ENCODE data around the gene PLEKHH2.

DNA sequence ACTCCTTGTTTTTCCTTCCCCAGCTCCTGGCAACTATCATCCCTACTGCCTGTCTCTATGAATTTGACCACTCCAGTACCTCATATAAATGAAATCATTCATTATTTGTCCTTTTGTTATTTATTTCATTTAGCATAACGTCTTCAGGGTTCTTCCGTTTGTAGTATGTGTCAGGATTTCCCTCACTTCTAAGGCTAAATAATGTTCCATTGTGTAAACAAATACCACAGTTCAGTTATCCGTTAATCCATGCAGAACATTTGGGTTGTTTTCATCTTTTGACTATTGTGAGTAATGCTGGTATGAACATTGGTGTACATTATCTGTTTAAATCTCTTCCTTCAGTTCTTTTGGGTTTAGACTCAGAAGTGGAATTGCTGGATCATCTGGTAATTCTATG, 155.6 kb downstream of the PLEKHH2 start:
- TF ChIP-seq, protein P1, sequence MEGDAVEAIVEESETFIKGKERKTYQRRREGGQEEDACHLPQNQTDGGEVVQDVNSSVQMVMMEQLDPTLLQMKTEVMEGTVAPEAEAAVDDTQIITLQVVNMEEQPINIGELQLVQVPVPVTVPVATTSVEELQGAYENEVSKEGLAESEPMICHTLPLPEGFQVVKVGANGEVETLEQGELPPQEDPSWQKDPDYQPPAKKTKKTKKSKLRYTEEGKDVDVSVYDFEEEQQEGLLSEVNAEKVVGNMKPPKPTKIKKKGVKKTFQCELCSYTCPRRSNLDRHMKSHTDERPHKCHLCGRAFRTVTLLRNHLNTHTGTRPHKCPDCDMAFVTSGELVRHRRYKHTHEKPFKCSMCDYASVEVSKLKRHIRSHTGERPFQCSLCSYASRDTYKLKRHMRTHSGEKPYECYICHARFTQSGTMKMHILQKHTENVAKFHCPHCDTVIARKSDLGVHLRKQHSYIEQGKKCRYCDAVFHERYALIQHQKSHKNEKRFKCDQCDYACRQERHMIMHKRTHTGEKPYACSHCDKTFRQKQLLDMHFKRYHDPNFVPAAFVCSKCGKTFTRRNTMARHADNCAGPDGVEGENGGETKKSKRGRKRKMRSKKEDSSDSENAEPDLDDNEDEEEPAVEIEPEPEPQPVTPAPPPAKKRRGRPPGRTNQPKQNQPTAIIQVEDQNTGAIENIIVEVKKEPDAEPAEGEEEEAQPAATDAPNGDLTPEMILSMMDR (IDR thresholded peaks at IDR 0.05; ENCODE audit: poor library complexity), result no peak
- TF ChIP-seq EZH2 (IDR thresholded peaks at IDR 0.05; ENCODE audit: borderline replicate concordance) (no peak), EZH2phosphoT487 (IDR thresholded peaks at IDR 0.05; ENCODE audit: low read depth, severe bottlenecking, unreplicated experiment) (no peak)

Data from hepatocyte (in vitro differentiated cells).